GM13976 (cell line): ENCODE results near the gene STK39.

Source experiments
- DNase-seq: peaks from one replicate; pipeline ENCODE4 v3.0.0; 2012; ENCODE audit warnings: low spot score
- in situ Hi-C: fragments of 300-500 bp; cut with MboI; formaldehyde crosslinking; loops from one replicate; pipeline ENCODE4 v1.12.0; 2022; ENCODE audit warnings: low sequenced_read_pairs, mixed read lengths, inconsistent platforms; ENCODE audit not compliant: unreplicated experiment
- TF ChIP-seq, protein P1 (sequence below): IDR thresholded peaks from 2 replicates; pipeline ENCODE4 v1.5.1; 2012; ENCODE audit warnings: borderline replicate concordance, mild to moderate bottlenecking; ENCODE audit not compliant: insufficient read depth; ENCODE audit errors: extremely low read depth, missing control alignments, control extremely low read depth

STK39 gene

DNA sequence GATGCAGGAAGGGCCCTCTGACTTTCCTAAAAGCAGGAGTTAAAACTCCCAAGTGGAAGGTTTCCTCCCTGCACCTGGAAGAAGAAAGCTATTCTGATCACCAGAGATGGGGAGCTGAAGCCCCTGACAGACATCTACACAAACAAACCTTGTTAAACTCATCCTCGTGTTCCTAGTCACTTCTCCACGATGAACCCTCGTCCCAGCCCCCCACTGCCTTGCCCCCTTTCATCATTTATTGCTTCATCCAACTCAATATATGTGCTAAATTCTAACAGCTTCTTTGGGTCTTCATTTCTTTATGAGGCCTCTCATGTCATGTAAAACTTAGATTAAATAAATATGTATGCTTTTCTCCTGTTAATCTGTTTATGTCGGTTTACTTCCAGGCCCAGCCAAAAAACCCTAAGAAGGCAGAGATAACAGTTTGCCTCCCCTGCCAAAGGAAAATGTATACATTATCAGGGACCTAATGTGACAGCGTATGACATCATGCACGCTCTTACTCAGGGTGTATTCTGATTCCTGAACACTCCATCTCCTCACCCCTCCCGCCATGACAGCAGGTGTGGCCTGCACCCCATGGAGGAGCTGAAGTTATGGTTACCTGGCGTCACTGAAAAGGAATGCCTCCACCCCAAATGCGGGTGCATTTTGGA, 287.2 kb downstream of the STK39 start:
- no peak for DNase-seq
- TF ChIP-seq, protein P1, sequence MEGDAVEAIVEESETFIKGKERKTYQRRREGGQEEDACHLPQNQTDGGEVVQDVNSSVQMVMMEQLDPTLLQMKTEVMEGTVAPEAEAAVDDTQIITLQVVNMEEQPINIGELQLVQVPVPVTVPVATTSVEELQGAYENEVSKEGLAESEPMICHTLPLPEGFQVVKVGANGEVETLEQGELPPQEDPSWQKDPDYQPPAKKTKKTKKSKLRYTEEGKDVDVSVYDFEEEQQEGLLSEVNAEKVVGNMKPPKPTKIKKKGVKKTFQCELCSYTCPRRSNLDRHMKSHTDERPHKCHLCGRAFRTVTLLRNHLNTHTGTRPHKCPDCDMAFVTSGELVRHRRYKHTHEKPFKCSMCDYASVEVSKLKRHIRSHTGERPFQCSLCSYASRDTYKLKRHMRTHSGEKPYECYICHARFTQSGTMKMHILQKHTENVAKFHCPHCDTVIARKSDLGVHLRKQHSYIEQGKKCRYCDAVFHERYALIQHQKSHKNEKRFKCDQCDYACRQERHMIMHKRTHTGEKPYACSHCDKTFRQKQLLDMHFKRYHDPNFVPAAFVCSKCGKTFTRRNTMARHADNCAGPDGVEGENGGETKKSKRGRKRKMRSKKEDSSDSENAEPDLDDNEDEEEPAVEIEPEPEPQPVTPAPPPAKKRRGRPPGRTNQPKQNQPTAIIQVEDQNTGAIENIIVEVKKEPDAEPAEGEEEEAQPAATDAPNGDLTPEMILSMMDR = no peak
- in situ Hi-C loops = loop anchor here (10.0 kb wide), 1 partner anchor 155 kb away; no protein-coding TSS in a partner anchor

DNA sequence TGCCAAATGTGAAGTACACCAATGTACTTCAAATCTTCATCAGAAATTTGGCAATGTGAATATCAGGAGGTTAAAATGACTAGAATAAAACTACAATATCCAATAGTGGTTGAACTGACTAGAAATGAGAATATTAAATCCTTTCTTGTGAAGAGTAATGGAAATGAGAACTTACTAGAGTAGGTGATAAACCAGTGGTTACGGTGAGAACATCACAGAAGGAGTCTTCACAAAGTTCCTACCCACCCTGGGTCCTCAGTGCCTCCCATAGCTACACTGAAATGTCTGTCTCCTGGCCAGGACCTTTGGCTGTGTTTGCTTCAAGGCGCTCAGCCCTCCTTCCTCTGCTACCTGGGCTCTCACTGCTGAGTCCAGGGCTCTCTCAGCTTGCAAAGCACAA, 289.7 kb downstream of the STK39 start:
- no peak for DNase-seq
- TF ChIP-seq, protein P1 = no peak
- in situ Hi-C loops = no loop called here

DNA sequence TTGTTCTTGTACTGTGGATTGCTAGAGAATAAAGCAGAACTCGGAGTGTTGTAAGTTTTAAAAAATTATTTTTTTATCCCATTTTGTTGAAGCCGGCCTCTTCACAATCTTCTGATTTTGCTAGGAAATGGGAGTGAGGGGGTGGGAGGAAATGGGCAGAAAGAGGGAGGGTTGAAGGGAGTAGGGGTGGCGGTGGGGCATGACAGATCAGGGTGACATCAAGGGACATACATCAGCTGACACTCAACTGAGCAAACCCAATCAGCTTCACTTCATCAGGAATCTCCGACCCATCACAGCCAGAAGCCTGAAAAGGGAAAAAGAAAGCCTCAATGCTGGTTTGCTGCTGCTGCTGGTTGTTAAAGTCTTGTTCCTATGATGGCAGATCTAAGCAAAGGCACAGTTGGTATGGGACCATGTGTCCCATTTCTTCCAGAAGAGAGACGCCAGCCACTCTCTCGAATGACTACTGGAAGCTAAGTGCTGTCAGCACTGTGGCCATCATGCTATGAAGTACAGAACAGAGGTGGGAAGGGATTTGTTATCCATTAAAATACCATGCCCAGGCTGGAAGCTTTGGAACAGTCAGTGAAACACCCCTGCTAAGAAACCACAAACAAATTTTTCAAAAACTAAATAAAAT, 292.0 kb downstream of the STK39 start:
- DNase-seq = no peak
- TF ChIP-seq, protein P1 = no peak
- in situ Hi-C loops = no loop called here

DNA sequence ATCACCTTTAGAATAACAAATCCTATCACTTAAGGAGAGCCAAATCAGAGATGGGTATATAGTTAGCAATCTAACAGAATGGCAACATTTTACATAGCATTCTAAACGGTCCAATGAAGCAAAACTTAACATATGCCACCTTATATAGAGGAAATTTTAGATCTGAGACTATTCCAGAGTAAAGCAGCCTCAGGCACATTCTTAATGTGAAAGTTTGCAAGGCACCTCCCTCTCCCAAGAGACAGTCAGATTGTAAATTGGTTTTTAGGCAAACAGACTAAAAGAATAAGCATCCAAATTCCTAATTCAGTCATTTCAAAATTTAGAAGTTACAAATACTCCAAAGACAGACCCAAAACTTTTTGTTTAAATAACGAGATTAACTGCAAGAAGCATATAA, 292.9 kb downstream of the STK39 start:
- TF ChIP-seq, protein P1 = no peak
- in situ Hi-C loops = no loop called here
- no peak for DNase-seq

DNA sequence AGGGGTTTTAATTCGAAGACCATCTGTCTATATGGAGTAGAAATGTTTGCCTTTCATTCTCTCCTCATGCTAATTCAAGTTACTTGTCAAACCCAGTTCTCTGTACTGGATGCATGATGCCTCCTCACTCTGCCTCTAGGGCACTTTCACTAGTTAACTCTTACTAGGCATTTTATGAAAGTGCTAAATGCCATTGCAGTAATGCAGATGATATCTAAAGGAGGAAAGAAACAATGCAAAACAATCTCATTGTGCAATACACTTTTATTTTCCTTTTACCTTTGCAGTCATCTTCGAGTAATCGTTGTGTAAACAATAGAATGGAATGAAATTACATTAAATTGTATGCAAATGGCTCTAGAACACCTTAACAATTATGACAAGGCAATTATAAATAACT, 293.6 kb downstream of the STK39 start:
- in situ Hi-C loops = no loop called here
- TF ChIP-seq, protein P1 = no peak
- DNase-seq = no peak

DNA sequence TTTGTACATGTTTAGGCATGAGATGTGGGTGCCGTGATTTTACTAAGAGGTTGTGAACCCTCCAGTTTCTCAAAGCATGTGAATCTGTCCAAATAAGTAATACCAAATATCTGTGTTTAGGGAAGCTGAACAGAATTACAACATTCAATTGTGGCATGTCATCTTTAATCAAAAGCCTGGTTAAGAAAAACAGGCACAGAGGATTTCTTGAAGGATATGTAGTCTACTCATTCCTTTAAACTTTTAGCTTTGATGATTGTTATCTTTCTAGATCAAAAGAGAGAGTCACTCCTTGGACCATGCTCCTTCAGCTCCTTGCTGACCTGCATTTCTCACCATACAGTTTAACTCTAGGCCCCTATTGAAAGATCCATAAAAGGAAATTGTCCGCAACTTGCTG, 296.8 kb downstream of the STK39 start:
- TF ChIP-seq, protein P1 = no peak
- in situ Hi-C loops = no loop called here
- DNase-seq = no peak

DNA sequence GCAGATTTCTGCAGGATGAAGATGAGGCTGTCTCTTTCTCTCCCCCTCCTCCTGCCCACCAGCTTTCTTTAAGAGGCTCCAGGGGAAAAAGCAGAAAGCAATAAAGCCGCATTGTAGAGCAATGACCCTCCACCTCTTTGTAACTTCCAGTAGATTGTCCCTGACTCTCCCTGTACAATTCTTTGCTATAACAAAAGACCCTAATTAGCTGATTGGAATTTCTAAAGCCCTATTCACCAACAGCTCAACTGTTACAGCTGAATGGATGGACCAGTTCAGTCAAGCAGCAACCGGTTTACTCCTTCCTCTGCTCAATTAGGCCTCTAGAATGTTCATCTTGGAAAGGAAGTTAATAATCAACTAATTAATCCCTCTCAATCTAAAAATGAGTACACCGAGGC, 301.0 kb downstream of the STK39 start:
- in situ Hi-C loops = no loop called here
- TF ChIP-seq, protein P1 = no peak
- DNase-seq = no peak
